HG03571 (cell line): ENCODE data around the gene MBP.

Experiments
- ATAC-seq: cut with Tn5 transposase; IDR thresholded peaks from one replicate; pipeline ENCODE4 v1.9.1; 2021; ENCODE audit not compliant: unreplicated experiment

The MBP gene

DNA sequence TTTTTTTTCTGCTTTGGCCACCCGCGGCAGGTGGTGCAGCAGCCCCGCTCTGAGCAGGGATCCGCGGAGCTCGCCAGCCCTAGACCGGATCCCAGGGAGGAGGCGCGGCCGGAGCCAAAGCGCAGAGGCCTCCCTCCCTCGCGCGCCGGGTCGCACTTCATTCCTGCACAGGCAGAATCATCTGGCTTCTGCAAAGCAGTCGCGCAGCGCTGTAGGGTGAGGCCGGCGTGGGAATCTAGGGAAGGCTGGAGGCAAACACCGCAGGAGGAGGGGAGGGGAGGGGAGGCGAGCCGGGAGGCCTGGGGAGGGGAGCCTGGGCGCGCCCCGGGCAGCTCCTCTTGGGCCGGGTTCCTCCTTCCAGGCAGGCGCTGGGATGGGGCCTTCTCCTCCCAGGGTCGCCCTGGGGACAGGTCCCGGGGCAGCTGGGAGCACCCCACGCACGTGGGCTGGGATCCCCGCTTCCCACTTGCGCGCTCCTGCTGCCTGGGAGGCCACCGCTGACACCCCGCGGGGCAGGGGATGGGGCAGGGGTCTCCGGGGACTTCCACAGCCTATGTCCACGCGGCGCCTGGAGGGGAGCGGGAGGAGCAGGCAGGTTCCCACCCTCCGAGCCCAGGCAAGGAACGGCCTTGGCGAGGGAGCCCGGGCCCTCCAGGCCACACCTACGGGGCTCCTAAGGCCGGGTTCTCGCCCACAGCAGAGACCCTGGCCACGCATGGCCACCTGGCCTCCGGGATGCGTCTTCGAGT is 45.0 kb downstream of the MBP start:
- ATAC-seq = no peak

DNA sequence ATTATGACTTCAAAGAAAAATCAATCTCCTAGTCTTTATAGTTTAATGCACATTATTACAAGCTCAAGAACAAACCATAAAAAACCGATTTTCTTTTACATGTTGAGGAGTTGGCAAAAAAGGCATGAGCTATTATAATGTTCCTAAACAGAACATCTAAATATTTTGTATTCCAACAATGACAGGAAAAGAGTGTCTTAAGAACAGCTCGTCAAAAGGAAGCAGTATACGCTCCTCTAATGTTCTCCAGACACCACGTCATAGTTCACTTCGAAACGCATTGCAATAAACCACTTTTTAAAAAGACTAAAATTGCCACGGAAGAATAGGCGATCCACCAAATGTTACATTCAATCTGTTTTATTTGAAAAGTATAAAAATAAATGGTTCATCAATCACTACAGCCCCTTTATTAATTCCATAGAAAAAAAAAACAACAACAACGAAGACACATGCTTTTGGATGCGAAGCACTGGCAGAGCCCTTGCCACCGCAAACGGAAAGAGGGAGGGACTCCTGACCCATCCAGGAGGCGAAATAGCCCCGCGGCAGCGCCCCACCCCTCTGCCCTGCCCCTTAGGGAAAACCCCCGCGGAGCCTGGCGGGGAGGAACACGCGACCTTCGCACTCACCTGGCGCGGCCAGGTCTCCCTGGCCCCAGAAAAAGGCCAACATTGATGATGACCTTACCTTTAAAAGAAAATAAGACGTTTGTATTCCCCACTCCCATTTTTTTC is 45.8 kb downstream of the MBP start:
- ATAC-seq = no peak

- no peak for ATAC-seq
These were observed 46.5 kb downstream of the MBP start for GRCh38 chr18:77086034-77086433.

GRCh38 chr18:77084688-77085035 is 47.9 kb downstream of the MBP start:
- no peak for ATAC-seq

DNA sequence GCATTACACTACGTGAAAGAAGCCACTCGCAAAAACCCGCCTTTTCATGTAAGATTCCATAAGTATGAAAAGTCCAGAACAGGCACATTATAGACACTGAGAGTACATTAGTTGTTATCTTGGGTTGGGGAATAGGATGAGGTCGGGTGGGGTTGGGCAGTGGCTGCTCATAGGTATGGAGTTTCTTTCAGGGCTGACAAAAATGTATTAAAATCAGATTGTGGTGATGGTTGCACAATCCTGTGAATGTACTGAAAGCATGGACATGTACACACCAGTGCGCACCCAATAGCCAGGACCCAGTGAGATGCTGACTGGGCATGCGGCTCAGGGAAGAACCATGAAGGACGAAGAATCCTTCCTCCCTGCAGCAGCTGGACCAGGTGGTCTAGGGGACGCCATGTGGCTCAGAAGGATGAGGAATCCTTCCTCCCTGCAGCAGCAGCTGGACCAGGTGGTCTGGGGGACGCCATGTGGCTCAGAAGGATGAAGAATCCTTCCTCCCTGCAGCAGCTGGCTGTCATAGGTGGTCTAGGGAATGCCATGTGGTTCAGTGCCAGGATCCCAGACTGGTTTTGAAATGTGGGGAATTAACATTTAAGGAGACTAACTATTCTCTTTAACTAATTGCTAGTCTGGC is 50.1 kb downstream of the MBP start:
- no peak for ATAC-seq

DNA sequence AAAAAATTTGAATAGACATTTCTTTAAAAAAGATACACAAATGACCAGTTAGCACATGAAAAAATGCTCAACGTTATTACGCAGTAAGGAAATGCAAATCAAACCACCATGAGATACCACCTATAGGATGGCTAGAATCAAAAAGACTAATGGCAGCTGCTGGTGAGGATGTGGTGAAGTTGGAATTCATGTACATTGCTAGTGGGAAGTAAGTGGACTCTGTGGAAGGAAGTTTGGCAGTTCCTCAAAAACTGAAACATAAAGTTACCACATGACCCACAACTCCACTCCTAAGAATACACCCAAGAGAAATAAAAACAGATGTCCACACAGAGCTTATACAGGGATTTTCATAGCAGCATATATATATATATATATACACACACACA is 51.2 kb downstream of the MBP start:
- ATAC-seq = no peak

DNA sequence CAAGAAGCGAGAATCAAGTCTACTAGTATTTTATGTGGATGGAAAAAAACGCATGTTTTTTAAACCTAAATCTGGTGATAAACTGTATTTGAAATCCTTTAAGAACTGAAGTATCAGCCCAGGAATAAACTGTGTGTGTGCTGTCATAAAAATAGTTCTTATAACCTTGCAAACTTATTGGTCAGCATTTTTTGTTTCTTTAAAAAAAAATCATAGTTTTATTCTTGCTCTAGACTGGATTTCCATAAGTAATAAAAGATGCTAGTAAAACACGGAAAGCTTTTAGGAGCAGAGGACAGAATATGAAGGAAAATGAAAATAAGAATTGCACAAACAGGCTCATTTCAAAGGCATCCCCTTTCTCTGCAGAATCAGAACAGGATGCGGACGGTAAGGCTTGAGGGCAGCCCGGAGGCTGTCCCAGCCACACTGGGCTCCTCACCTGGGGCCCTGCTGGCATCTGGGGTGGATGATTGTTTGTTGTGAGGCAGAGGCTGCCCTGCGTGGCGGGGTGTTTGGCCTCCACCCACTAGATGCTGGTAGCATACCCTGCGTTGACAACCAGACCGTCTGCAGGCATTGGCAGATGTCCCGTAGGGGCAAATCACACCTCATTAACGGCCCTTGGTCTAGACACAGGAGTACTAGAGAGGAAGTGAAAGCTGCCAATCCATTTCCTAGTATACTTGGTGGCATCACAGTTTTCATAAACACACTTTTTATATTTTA is 52.5 kb downstream of the MBP start:
- peak; percentile 84 for ATAC-seq

DNA sequence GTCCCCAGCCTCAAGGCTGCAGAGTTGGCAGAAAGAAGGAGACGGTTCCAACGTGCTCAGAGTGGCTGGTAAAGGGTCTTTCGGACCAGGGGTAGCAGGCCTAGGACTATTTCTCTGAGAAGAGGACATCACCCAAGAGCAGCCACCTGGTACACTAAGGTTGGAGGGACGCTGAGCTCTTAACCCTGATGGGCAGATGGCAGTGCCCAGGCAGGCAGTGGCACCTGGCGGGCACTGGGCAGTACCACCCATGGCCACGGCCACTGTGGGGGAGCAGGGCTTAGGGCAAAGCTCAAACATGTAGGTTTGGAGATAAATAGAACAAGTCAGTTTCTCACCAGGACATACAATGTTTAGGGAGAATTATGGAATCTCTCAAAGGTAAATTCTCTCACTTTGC is 53.5 kb downstream of the MBP start:
- ATAC-seq = no peak

- no peak for ATAC-seq
These were observed 53.9 kb downstream of the MBP start for GRCh38 chr18:77078690-77079070.

DNA sequence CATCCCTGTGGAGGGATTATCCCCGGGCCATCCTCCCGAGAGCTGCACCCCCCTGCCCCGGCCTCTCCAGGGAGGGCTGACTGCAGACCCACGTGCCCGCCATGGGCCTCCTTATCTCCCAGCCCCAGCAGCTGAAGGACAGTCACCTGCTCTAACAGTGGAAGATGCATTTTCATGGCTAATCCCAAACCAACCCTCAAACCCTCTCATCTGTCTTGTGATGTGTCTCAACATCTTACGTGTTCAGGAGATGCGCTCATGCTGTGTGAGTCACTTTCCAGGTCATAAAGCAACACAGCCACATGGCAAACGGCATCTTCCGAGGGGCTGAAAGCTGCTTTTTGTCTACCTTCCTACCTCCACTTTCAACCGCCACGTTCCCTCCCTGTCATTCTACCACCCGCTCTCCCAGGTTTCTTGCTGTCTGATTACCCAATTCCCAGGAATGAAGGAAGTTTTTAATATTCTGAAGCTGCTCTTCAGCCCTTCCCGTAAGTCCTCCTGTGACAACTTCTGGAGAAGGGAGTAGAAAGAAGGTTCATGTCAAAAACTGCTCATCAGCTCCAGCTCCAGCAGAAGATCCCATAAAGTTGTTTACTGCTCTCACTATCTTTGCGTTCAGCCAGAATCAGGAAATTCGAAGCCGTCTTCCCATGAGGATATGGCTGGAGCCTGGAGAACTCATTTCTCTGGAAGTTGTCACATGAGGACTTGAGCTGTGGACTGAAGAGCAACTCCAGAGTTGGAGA is 54.5 kb downstream of the MBP start:
- ATAC-seq = no peak

GRCh38 chr18:77077401-77077800 is 55.2 kb downstream of the MBP start:
- ATAC-seq = no peak

DNA sequence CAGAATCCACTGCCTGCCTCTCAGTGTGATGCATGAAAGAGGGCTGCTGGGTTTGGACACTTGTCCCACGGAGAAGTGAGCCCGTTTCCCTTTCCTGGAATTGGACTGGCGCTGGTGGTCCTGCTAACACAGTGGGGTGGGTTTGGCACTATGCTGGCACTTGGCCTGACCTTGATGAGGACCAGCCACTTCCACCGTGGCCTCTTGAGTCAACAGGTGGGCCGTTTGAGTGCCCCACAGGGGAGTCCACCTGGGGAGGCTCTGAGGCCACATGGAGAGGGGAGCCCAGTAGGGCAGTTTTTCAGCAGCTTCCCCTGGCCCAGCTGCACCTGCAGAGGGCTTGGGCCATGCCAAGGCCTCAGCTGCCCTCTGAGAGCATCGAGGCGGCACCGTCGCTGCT is 56.5 kb downstream of the MBP start:
- no peak for ATAC-seq

GRCh38 chr18:77074431-77074830 is 58.2 kb downstream of the MBP start:
- ATAC-seq = no peak

- no peak for ATAC-seq
These were observed 59.1 kb downstream of the MBP start for GRCh38 chr18:77073336-77074093.

GRCh38 chr18:77072566-77072965 is 60.0 kb downstream of the MBP start:
- ATAC-seq = no peak

- no peak for ATAC-seq
These were observed 60.8 kb downstream of the MBP start for GRCh38 chr18:77071711-77072292.

DNA sequence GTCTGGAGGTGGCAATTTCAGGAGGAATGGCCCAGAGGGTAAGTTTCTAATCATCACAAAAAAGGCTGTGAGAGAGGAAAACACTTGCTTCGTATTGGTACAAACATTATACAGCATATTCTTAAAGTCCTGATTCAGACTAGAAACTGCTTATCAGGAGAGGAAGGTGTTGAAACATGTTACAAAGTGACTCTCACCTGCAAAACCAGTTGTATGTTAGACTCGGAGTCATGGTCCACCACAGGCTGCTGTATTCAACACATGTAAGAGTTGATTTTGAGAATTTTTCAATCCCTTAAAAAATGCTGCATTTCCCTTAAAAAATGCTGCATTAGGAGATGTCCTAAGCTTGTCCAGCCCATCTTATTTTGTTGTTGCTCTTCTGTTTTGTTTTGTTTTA is 61.5 kb downstream of the MBP start:
- no peak for ATAC-seq

GRCh38 chr18:77070627-77071026 is 62.0 kb downstream of the MBP start:
- ATAC-seq = no peak

DNA sequence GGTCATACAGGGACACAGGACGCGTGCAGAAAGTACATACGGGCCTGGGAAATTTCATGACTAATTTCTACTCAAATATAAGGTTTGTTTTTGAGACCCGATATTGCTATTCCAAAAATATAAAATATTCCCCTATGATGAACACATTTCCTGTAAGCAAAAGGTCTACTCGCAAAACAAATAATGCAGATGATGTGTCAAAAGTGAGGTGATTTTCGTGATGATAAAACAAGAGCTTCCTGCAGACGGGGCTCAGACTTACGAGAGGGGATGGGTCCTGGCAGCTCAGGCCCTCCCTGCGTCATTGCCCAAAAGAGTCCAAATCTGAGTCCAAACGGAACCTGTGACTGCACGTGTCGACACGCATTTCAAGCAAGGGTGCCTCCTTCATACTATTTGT is 62.7 kb downstream of the MBP start:
- ATAC-seq = no peak

DNA sequence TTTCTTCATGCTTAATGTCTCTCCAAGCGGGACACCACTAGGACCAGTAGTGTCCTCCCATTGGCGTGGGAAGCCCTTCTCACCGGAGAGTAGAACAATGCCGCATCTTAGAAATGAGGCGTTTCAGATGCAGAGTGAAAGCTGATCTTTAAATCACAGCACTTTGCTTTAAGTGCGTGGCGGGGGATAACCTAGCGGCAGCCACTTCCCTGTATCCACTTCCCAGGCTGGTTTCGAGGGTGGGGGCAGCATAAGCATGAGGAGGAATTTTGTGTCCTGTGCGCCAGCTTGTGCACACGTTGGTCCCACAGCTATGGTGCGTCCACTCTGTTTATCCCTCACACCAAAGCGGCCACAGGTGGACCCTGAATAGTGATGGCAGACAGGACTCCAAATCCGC is 63.1 kb downstream of the MBP start:
- no peak for ATAC-seq
